Umbilical cord (tissue), 2 donors: ENCODE measurements around the gene C12orf43. TPM values are rescaled to one million over a fixed set of nuclear protein-coding genes. Genes with fewer than 3 reads are reported as not detected.

Experiments used
- DNase-seq: peaks from one replicate; pipeline ENCODE4 v3.0.0-alpha.2; 2015; ENCODE audit warnings: low spot score
- total RNA-seq: library from RNA; depleted of rRNA; stranded (reverse); fragments of >200 nt; gene quantifications from one replicate; pipeline ENCODE4 v1.2.3, GENCODE V29; 2014; ENCODE audit warnings: low replicate concordance; ENCODE audit not compliant: insufficient read depth

Gene C12orf43
- total RNA-seq, 1 donor from 2014 or later, result 15.9 TPM

DNA sequence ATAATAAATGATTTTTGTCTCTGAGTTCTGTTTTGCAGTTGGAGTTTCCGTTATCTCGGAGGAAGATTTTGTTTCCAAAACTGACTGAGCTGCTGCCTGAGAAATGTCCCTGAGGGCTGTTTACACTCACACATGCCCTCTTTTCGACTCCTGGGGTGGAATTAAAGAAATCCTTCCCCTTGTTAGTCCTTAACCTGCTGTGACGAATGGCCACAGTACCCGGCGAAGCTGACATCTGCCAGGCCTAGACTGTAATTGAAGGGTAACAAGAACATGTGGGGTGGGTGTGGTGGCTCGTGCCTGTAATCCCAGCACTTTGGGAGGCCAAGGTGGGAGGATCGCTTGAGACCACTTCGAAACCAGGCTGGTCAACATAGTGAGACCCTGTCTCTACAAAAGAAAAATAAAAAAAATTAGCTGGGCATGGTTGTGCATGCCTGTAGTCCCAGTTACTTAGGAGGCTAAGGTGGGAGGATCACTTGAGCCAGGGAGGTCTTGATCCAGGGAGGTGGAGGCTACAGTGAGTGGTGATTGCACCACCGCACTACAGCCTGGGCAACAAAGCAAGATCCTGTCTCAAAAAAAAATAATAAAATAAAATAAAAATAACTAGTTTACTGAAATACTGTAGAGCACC lies 14.4 kb upstream of the C12orf43 start:
- no peak for DNase-seq

DNA sequence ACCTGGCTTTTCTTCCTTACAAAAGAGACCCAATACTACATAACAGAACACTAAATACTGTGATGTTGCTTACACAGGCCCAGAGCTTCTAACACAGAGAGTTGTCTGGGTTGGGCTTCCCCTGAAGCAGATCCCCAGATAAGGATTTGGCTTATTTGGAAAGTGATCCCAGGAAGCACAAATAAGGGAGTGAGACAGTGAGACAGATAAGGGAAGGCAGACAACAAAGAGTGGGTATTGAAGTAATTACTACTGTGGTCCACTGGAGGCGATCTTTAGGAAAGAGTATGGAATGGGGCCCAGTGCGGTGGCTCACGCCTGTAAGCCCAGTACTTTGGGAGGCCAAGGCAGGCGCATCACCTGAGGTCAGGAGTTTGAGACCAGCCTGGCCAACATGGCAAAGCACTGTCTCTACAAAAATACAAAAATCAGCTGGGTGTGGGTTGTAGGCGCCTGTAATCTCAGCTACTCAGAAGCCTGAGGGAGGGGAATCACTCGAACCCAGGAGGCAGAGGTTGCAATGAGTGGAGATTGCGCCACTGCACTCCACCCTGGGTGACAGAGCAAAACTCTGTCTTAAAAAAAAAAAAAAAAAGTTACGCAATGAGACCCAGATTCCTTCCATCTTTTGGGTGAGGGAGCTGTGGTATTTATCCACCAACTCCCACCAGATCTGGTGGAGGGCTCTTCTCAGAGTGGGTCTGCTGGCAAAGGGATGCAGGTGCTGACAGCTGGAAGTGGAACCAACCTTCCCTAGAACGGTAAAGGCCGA lies 10.2 kb upstream of the C12orf43 start:
- no peak for DNase-seq

DNA sequence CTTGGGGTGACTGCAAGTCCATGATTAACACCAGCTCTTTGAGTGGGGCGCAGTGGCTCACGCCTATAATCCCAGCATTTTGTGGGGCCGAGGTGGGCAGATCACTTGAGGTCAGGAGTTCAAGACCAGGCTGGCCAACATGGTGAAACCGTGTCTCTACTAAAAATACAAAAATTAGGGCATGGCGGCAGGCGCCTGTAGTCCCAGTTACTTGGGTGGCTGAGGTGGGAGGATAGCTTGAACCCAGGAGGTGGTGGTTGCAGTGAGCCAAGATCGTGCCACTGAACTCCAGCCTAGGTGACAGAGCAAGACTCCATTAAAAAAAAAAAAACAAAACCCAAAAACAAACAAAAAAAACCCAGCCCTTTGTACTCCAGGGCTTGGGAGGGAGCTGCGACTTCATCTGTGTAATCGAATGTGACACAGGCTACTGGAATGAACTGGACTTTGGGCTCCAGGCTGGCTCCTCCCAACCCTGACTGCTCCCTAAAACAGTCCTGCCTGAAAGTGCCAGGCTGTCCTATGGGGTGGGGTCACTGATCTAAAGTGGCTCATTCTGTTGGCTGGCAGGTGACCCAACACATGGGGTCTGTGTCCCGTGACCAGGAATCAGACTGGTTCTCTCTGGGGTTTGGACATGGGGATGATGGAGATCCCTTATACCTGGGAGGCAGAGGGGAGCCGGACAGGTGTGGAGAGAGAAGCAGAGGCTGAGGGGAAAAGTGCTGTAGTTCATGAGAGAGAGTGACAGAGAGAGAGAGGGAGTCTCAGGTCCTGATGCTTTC lies 9.3 kb upstream of the C12orf43 start:
- no peak for DNase-seq

DNA sequence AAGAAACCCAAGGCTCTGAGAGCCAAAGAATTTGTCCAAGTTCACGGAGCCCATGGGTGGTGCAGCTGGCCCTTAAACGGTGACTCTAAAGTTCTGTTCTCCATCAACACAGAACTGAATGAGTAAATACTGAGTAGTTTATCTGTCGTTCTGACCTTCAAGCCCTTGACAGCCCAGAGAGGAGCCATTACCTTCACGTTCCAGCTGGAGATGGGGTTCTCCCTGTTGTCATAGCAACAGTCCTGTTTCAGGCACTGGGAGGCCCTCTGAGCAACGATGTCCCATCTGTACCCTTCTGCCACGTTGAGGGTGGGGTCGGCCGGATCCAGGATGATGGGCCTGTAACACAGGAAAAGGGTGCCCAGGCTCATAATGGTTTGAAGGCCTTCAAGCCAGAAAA lies 7.5 kb upstream of the C12orf43 start:
- no peak for DNase-seq

DNA sequence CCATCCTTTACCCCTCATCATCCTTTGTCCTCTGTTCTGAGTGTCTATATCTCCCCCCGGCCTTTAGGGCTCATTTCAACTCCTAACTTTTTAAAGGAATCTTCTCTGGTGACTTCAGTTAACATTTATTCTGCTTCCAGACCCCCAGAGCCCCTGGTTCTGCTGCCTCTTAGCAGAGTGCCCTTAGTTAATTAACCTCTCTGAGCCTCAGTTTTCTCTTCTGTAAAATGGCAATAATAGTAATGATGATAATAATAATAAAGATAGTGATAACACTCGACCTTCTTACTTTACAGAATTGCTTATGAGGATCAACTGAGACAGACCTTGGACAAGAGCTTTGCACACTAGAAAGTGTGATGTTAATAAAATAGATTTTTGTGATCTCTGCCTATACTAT lies 6.4 kb upstream of the C12orf43 start:
- no peak for DNase-seq

DNA sequence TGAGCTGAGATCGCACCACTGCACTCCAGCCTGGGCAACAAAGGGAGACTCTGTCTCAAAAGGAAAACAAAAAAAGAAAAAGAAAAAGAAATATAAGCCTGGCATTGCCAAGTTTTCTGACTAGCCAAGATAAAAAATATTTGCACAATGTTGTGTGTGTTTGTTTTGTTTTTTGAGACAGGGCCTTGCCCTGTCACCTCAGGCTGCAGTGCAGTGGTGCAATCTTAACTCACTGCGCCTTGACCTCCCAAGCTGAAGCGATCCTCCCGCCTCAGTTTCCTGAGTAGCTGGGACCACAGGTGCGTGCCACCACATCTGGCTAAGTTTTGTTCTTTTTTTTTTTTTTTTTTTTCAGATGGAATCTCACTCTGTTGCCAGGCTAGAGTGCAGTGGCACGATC lies 5.5 kb upstream of the C12orf43 start:
- DNase-seq, result no peak

DNA sequence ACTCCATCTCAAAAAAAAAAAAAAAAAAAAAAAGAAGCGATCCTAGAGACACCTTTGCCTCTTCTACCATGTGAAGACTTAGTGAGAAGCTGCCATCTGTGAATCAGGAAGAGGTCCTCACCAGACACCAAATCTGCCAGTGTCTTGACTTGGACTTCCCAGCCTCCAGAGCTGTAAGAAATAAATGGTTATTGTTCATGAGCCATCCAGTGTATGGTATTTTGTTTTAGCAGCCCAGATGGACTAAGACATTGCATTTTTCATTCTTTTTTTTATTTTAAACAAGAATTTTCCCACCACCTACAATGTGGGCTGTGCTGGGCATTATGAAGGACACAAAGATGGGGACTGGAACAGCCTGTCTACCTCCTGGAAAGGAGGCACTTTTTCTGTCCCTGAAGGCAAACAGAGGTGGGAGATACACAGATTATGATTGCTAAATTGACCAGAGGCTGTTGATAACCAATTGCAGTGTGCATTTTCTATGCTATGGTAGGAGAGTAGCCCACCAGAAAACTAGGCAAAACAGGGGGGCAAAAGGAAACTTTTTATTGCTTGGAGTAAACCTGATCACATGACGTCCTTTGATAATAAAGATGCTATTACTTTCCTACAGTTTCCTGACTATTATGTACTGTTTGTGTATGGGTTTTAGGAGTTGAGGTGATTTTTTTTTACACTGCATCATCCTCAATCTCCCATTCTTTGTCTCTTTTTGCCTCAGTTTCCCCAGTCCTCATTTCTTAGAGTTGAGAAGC lies 2.8 kb upstream of the C12orf43 start:
- no peak for DNase-seq

DNA sequence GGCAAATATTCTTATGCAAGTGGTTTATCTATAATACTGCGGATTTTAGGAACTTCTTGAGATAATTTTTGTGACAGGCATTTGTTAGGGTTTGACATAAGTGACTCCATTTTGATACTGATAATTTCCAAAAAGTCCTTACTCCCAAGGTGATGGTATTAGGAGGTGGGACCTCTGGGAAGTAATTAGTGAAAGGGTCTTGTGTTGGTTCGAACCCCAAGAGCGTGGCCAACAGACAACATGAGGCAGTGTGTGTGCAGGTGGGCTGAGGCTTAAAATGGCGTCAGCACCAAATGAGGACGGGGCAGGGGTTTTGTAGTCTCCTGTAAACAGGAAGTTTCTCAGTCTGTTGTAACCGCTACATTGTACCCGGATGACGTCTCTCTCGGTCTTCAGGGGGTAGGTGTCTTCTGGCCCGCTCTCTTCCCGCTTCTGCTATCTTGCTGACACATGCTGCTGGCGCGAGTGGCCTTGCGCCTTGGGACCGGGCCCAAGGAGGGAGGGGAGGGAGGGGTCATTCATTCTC lies 1.7 kb upstream of the C12orf43 start:
- DNase-seq, result no peak

DNA sequence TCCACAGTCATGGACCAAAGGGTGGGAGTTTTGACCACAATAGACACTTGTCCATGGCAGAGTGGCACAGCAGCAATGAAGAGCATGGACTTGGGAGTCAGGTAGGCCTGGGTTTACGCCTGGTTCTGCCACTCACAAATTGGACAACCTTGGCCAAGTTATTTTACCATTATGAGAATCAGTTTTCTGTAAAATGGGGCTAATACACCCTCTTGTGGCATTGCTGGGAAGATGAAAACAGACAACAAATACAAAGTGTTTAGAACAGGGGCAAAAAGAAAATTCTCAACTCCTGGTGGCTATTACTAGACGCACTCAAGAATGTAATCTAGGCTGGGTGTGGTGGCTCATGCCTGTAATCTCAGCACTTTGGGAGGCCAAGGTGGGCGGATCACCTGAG lies 2.6 kb downstream of the C12orf43 start:
- DNase-seq, result no peak

DNA sequence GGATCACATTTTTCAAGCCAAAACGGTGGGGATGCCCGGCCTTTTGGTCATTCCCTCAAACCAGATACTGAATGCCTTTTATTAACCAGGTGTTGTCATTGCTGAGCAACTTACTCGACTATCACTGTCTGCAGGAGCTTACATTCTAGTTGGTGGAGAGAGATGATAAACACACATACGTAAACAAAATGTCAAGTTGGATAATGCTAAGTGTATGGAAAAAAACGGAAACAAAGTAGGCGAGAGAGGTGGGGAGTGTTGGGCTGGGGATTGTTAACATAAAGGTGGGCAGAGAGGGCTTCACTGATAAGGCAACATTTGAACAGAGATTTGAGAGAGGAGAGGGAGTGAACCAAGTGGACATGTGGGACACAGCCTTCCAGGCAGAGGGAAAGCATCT lies 4.5 kb downstream of the C12orf43 start:
- DNase-seq, result no peak

DNA sequence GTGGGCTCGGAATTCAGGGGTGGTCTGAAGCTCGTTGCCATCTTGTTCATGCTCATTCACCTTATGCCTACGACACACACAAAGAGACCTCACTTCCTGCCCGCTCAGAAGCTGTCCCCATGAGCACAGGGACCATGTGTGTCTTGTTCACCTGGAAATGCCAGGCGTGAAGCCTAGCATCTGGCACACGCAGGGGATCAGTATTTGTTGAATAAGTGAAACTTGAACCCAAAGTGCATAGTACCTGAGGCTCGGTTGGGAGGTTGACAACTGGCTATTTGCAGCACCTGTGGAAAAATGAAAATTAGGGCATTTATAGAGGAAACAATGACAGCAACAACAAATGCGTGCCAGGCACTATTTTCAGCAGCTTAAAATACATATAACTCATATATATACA lies 5.4 kb downstream of the C12orf43 start:
- no peak for DNase-seq

DNA sequence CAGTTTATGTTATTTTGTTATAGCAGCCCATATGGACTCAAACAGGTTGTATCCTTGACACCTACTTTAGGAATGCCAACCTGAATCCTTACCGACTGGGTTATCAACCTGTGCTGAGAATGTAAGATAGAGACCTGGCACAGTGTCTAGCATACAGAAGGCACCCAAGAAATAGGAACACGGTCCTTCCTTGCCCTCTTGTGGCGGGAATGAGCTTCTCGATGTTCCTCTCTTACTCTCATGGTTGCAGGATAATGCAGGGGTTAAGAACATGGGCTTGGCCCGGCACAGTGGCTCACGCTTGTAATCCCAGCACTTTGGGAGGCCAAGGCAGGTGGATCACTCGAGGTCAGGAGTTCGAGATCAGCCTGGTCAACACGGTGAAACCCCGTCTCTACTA lies 6.5 kb downstream of the C12orf43 start:
- DNase-seq, result peak; percentile 47

DNA sequence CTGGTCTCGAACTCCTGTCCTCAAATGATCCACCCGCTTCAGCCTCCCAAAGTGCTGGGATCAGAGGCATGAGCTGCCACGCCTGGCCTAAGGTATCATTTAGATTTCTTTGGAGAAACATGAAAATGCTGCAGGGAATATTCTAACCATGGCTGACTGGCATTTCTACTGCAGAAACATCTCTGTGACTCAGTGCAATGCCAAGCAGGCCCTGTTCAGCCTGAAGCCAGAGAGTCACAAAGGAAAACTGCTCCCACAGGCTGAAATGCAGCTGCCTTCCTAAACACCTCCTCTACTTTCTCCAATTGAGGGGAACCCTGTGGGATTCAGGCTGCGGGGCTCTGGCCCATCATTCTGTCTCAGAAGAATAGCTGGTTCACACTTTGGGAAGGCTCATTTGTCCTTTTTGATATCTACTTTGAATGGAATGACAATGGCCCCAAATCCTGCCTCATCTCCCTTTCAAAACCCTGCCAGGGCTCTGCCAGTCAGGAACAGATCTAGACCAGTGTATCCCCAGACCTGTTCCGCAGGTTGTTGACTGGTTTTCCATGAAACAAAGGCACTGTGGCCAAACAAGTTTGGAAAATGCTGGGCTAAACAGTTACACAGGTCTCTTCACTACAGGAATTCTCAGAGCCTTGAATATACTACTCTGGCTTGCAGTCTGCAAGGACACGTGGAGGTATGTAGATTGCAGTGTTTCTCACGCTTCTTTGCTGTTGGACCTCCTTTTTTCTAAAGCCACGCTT lies 7.8 kb downstream of the C12orf43 start:
- DNase-seq, result no peak

DNA sequence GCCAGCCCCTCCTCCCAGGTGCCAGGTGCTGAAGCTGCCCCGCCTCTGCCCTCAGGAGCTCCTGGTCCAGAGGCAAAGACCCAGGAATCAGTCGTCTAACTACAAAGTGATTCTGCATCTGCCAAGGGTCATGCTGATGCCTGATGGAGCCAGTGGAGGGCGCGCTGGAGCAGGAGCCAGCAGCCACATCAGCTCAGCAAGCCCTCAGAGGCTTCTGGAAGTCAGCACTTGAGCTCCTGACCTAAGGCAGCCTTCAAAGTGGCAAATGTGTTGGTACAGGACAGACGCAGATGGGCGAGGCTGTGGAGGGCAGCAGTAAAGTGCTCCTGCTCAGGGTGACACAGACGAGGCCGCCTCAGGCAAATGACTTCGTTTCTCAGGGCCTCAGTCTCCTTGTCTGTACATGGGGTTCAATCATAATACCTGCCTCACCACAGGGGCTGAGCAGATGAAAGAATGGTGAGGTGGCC lies 10.9 kb downstream of the C12orf43 start:
- no peak for DNase-seq

DNA sequence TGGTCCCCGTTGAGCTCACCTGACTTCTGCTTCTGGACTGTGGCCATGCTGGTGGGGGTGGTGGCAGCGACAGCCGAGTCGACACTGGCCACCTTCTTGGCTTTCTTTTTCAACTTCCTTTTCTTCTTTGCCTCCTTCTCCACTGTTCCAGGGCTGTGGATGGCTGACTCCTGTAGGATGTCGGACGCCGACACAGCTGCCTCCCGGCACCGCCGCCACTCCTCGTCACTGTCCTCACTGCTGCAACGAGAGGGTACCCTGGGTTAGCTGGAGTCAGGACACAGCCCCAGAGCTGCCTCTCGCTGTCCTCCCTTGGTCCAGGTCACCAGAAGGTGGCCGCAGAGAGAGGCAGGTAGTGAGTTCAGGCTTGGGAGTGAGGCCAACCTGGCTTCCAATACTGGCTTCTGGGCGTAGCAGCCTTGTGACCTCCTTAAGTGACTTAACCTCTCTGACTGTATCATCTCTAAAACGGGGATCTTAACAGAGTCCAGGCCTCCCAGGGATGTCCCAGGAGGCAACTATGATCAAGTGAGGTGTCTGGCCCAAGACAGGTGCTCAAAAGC lies 12.0 kb downstream of the C12orf43 start:
- DNase-seq, result no peak

DNA sequence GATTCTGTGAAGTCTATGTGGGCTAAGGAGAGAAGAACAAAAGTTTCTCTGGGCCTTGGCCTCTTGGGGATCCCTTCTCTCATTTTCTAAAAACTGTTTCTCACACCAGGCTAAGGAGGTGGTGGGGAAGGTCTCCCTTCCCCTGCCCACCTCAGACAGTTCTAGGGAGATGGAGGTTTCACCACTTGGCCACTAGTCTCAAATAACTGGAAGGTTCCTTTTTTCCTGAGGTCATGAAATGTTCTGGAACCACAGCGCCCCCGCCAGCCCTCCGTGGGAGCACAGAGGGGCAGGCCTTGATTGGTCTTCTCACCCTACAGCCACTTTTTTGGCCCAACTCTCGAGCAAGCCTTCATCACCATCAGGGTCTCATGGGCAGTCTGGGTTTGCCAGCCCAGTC lies 12.6 kb downstream of the C12orf43 start:
- no peak for DNase-seq

DNA sequence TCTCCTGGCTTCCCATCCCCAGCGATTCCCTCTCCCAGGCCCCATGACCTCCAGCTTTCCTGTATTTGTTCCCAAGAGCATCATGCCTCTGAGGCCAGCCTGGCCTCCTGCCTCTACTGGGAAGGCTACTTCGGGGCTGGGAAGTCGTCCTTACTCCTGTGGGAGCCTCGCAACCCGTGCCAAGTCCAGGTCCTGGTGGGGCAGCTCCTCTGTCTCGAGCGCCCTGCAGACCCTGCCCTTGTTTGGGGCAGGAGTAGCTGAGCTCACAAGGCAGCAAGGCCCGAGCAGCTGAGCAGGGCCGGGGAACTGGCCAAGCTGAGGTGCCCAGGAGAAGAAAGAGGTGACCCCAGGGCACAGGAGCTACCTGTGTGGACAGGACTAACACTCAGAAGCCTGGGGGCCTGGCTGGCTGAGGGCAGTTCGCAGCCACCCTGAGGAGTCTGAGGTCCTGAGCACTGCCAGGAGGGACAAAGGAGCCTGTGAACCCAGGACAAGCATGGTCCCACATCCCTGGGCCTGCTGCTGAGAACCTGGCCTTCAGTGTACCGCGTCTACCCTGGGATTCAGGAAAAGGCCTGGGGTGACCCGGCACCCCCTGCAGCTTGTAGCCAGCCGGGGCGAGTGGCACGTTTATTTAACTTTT lies 14.3 kb downstream of the C12orf43 start:
- DNase-seq, result no peak

DNA sequence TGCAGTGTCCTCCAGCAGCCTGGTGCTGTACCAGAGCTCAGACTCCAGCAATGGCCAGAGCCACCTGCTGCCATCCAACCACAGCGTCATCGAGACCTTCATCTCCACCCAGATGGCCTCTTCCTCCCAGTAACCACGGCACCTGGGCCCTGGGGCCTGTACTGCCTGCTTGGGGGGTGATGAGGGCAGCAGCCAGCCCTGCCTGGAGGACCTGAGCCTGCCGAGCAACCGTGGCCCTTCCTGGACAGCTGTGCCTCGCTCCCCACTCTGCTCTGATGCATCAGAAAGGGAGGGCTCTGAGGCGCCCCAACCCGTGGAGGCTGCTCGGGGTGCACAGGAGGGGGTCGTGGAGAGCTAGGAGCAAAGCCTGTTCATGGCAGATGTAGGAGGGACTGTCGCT lies 15.2 kb downstream of the C12orf43 start:
- no peak for DNase-seq

DNA sequence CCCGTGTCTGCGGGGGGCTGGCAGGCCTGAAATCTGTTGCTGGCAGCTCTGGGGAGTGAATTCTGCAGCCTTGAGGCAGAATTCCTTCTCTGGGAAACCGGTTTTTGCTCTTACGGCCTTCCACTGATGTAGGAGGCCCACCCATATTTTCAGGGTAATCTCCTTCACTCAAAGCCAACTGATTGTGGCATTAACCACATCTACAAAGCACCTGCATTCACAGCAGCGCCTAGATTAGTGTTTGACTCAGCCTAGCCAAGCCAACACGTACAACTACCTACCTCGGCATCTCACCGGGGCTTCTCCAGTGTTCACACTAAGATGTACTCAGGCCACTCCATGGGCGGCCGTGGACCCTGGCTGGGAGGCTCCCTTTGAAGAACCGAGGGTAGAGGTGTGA lies 15.8 kb downstream of the C12orf43 start:
- DNase-seq, result no peak
